Kidney capillary endothelial cell (primary cell): Measurements from ENCODE around the gene TRIM41.
A peak's percentile ranks its signal among the peaks of the same experiment; 100 is the strongest.
"Not testable (repeated sequence)": the region's sequence is repeated elsewhere in the genome, so short reads cannot be mapped to it uniquely, and the experiment has no call there.

Experiments used
- DNase-seq: peaks from one replicate; pipeline ENCODE4 v3.0.0-alpha.2; 2018; ENCODE audit warnings: low spot score

The TRIM41 gene

GRCh38 chr5:181255836-181256578, 32.9 kb downstream of the TRIM41 start:
- DNase-seq = no peak

GRCh38 chr5:181258576-181258975, 35.5 kb downstream of the TRIM41 start:
- no peak for DNase-seq

GRCh38 chr5:181259283-181259682, 36.2 kb downstream of the TRIM41 start:
- no peak for DNase-seq

GRCh38 chr5:181259974-181260719, 37.1 kb downstream of the TRIM41 start:
- no peak for DNase-seq

- DNase-seq = peak; percentile 85
Observed at GRCh38 chr5:181260720-181261319, 37.7 kb downstream of the TRIM41 start, which contains the start of gene TRIM52. Gene TRIM52, minus strand, starts transcription at chr5:181261143. Its CDS starts 330 bp downstream, at chr5:181260813.

- peak; percentile 59 for DNase-seq
Observed at GRCh38 chr5:181261320-181262049, 38.4 kb downstream of the TRIM41 start.

GRCh38 chr5:181263633-181264032, 40.6 kb downstream of the TRIM41 start:
- DNase-seq = no peak

- no peak for DNase-seq
Observed at GRCh38 chr5:181265092-181265671, 42.1 kb downstream of the TRIM41 start.

- DNase-seq = not testable (repeated sequence)
Observed at GRCh38 chr5:181267291-181267904, 44.3 kb downstream of the TRIM41 start.

- DNase-seq = not testable (repeated sequence)
Observed at GRCh38 chr5:181267907-181268306, 44.8 kb downstream of the TRIM41 start.

GRCh38 chr5:181271081-181271480, 48.0 kb downstream of the TRIM41 start:
- no peak for DNase-seq

- DNase-seq = not testable (repeated sequence)
Observed at GRCh38 chr5:181273433-181273744, 50.3 kb downstream of the TRIM41 start.

- no peak for DNase-seq
Observed at GRCh38 chr5:181280251-181280762, 57.2 kb downstream of the TRIM41 start.

- DNase-seq = no peak
Observed at GRCh38 chr5:181281077-181281983, 58.2 kb downstream of the TRIM41 start.

- DNase-seq = no peak
Observed at GRCh38 chr5:181281984-181282316, 58.9 kb downstream of the TRIM41 start.

- DNase-seq = not testable (repeated sequence)
Observed at GRCh38 chr5:181282415-181282814, 59.3 kb downstream of the TRIM41 start.

- DNase-seq = no peak
Observed at GRCh38 chr5:181282874-181283273, 59.8 kb downstream of the TRIM41 start.

GRCh38 chr5:181283347-181283746, 60.3 kb downstream of the TRIM41 start:
- no peak for DNase-seq

- DNase-seq = not testable (repeated sequence)
Observed at GRCh38 chr5:181283841-181284755, 61.0 kb downstream of the TRIM41 start.
